Stimulated activated CD4-positive, alpha-beta T cell treated with anti-CD3 and anti-CD28 coated beads, Interleukin-12 subunit alpha, Interleukin-12 subunit beta, amount 100 ng/mL, for 4 hours (primary cell): ENCODE data around the gene EVA1A.

ENCODE experiments used
- DNase-seq: peaks from one replicate; pipeline ENCODE4 v3.0.0-alpha.2; 2020

EVA1A gene

DNA sequence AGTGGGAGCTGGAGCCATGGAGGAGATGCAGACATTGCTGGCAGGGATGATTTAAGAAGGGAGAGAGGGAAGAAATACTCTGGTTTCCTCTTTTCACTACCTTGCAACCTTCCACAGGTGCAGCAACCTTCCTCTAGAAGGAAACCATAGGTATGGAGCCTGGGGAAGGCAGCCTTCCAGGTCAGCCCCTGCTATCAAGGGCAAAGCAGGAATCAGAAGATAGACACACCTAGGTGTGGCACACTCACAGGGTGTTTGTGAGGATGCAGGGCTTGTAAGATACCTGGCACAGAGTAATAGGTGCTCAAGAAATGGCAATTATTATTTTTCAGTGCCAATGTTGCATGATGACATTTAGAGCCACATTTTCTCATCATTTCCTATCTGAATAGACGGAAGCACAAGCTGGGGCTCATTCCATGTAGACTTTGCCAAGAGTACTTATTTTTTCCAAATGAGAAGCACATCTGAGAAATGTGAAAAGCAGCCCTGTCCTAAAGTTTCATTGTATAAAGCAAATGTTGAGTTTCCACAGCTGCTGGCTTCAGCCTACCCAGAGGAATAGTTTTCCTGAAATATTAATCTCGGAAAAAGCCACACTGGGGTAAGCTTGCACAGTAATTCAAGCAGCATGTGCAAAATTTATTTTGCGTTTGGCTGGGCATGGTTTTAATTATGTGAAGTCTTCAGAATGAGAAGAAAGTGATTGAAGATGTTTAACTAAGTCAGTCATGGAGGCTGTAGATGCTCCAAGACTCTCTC is 20.6 kb downstream of the EVA1A start:
- no peak for DNase-seq

GRCh38 chr2:75538521-75539490 is 21.9 kb downstream of the EVA1A start:
- DNase-seq, result no peak

GRCh38 chr2:75537658-75538057 is 23.1 kb downstream of the EVA1A start:
- no peak for DNase-seq

DNA sequence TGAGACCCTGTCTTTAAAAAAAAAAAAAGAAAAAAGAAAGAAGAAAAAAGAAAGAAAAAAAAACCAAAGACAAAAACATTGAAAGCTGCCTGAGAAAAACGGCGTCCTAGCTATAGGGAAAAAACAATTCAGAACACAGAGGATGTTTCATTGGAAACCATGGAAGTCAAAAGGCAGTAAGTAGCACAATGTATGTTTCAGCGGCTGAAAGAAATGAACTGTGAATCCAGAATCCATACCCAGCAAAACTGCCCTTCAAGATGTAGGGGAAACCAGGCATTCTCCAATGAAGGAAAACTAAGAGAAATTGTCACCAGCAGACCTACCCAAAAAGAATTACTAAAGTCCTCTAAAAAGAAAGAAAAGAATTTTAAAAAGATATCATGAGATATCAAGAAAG is 27.6 kb downstream of the EVA1A start:
- DNase-seq, result no peak

DNA sequence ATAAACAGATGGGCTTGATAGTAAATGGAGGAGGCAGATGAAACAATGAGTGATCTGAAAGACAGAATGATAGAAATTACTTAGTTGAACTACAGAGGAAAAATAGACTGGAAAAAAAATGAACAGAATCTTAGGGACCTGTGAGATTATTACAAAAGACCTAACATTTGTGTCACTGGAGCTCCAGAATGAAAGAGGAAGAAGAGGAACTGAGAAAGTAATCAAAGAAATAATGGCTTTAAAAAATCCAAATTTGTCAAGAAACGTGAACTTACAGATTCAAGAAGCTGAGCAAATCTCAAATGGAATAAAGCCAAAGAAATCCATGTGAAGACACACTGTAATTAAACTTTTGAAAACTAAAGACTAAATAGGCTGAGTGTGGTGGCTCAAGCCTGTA is 28.3 kb downstream of the EVA1A start:
- DNase-seq, result no peak

- no peak for DNase-seq
Observed at GRCh38 chr2:75528221-75528977, 32.3 kb downstream of the EVA1A start.

DNA sequence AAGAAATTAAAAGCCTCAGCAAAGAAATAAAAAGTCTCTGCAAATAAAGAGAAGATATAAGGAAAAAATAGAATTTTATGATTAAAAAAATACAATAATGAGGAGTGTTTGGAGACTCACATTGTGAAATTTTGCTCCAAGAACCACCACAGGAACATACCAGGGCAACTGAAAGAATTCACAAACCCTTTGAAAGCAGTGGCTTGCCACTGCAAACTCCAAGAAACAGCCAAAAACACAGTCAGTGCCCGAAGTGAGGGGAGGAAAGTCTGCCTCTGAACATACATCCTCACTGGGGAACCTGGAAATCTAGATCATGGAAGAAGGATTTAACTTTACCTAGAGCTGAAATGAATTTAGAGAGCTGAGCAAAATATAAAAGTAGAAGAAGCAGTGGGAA is 33.1 kb downstream of the EVA1A start:
- no peak for DNase-seq

- DNase-seq, result no peak
Observed at GRCh38 chr2:75526842-75527241, 33.9 kb downstream of the EVA1A start.

- DNase-seq, result no peak
Observed at GRCh38 chr2:75525434-75526310, 35.1 kb downstream of the EVA1A start.

DNA sequence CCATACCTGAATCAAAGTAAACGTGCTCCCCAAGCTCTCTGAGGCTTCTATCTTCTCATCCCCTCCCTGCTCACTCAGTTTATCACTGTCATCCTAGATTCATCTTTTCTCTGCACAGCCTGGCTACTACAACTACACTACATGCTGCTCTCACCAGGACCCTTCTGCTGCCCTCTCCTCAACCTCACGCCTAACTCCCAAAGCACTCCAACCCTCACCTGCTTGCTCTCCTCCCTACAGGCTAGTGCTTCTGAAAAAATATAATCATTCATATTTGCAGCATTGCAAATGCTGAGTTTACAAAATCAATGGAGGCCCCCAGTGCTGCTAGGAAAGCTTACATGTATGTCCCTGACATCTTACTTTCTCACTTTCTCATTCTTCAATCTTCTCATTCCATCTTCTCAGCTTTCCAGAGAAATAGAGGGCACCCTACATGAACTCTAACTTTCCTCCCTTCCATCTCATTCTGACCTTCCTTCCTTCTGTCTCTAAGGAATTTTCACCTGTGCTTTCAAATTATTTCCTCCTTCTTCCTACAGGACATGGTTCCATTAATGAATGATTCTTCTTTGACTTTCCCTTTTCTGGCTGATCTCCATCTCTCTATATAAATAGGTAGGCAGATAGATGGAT is 36.3 kb downstream of the EVA1A start:
- DNase-seq, result no peak

- no peak for DNase-seq
Observed at GRCh38 chr2:75523313-75524275, 37.1 kb downstream of the EVA1A start.

- DNase-seq, result no peak
Observed at GRCh38 chr2:75522543-75523312, 38.0 kb downstream of the EVA1A start.

DNA sequence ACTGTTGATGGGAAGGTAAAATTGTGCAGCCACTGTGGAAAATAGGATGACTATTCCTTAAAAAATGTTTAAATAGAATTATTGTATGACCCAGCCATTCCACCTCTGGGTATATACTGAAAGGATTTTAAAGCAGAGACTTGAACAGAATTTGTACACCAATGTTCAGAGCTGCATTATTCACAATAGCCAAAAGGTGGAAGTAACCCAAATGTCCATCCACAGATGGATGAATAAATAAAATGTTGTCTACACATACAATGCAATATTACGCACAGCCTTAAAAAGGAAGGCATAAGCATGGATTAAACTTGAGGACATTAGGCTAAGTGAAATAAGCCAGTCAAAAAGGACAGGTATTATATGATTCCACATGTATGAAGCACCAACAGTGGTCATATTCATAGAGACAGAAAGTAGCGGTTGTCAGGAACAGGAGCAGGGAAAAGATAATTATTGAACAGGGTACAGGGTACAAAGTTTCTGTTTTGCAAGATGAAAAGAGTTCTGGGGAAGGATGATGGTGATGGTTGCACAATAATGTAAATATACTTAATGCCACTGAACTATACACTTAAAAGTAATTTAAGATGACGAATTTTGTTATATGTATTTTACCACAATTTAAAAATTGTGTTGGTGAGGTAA is 39.4 kb downstream of the EVA1A start:
- no peak for DNase-seq

DNA sequence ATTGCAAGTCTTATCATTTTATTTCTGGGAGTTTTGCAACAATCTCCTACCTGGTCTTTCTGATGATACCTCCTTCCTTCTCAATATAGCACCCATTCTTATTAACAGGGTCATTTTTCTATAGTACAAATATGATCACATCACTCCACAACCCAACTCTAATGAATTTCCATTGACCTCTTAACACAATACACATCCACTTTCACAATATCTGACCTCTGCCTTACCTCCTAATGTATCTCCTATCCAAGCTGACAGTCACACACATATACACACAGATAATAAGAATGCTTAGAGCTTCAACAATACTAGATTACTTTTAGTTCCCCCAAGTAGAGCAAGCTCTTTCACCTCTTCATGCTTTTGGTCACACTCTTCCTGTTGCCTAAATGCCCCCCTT is 40.9 kb downstream of the EVA1A start:
- no peak for DNase-seq

GRCh38 chr2:75518638-75519465 is 41.9 kb downstream of the EVA1A start:
- no peak for DNase-seq

GRCh38 chr2:75517547-75518230 is 43.0 kb downstream of the EVA1A start:
- no peak for DNase-seq
